Hepatocyte (in vitro differentiated cells): ENCODE data around the gene ZNF341. TPM values are rescaled to one million over a fixed set of nuclear protein-coding genes. Genes with fewer than 3 reads are reported as not detected.
A peak's percentile ranks its signal among the peaks of the same experiment; 100 is the strongest.

Experiments
- DNase-seq: peaks from one replicate; pipeline ENCODE4 v3.0.0-alpha.2; 2016; ENCODE audit warnings: low spot score
- H2AFZ ChIP-seq: fragments of 200-600 bp; sonication (generic); 2 replicates; pipeline ENCODE4 v1.6.0; 2016; ENCODE audit warnings: antibody characterized with exemption, mild to moderate bottlenecking
- H3K27ac ChIP-seq: fragments of 200-600 bp; sonication (generic); 2 replicates; pipeline ENCODE4 v1.5.1; 2016; ENCODE audit warnings: mild to moderate bottlenecking
- H3K27me3 ChIP-seq: fragments of 200-600 bp; sonication (generic); 2 replicates; pipeline ENCODE4 v1.6.1; 2016
- H3K36me3 ChIP-seq: fragments of 200-600 bp; sonication (generic); replicated peaks from 2 replicates; pipeline ENCODE4 v1.5.1; 2016; ENCODE audit warnings: low read depth; ENCODE audit not compliant: insufficient read depth
- H3K4me1 ChIP-seq: fragments of 200-600 bp; sonication (generic); 2 replicates; pipeline ENCODE4 v1.5.1; 2016; ENCODE audit warnings: mild to moderate bottlenecking, moderate library complexity; ENCODE audit not compliant: insufficient read depth
- H3K4me2 ChIP-seq: fragments of 200-600 bp; sonication (generic); 2 replicates; pipeline ENCODE4 v1.6.0; 2016
- H3K4me3 ChIP-seq: fragments of 200-600 bp; sonication (generic); 2 replicates; pipeline ENCODE4 v1.5.1; 2016; ENCODE audit warnings: mild to moderate bottlenecking
- H3K79me2 ChIP-seq: fragments of 200-600 bp; sonication (generic); 2 replicates; pipeline ENCODE4 v1.6.0; 2017; ENCODE audit warnings: mild to moderate bottlenecking
- H3K9me2 ChIP-seq: fragments of 200-600 bp; sonication (generic); replicated peaks from 2 replicates; pipeline ENCODE4 v1.6.0; 2017; ENCODE audit warnings: mild to moderate bottlenecking; ENCODE audit not compliant: insufficient read depth
- H3K9me3 ChIP-seq: fragments of 200-600 bp; sonication (generic); 2 replicates; pipeline ENCODE4 v1.5.1; 2016; ENCODE audit warnings: low read depth, mild to moderate bottlenecking
- H4K20me1 ChIP-seq: fragments of 200-600 bp; sonication (generic); 2 replicates; pipeline ENCODE4 v1.6.0; 2016; ENCODE audit warnings: mild to moderate bottlenecking; ENCODE audit not compliant: insufficient read depth, poor library complexity, severe bottlenecking
- EZH2 ChIP-seq: fragments of 200-600 bp; sonication (generic); IDR thresholded peaks from 2 replicates; pipeline ENCODE4 v1.6.1; 2016; ENCODE audit warnings: antibody characterized with exemption, mild to moderate bottlenecking, borderline replicate concordance
- EZH2phosphoT487 ChIP-seq: fragments of 200-600 bp; sonication (generic); IDR thresholded peaks from one replicate; pipeline ENCODE4 v1.6.1; 2018; ENCODE audit warnings: antibody characterized with exemption, mild to moderate bottlenecking, low read depth, moderate library complexity; ENCODE audit not compliant: unreplicated experiment, severe bottlenecking
- WGBS: methylation state at CpG from one replicate; pipeline ENCODE4 v1.1.6; 2016; ENCODE audit warnings: low lambda C conversion rate; ENCODE audit errors: missing lambda C conversion rate; 5-methylcytosine and 5-hydroxymethylcytosine counted together
- polyA plus RNA-seq: library from polyadenylated mRNA; unstranded; fragments of >200 nt; fragmentation: Nextera tagmentation; extraction: Ambion mirVana; gene quantifications from 2 replicates; pipeline ENCODE4 v1.2.1, GENCODE V29; 2016
- total RNA-seq: library from RNA; depleted of rRNA; stranded (reverse); fragments of >200 nt; gene quantifications from 2 replicates; pipeline ENCODE4 v1.2.3, GENCODE V29; 2014
- TF ChIP-seq, protein P1 (sequence below): fragments of 200-600 bp; sonication (generic); IDR thresholded peaks from 2 replicates; pipeline ENCODE4 v1.5.1; 2016; ENCODE audit warnings: antibody characterized with exemption, mild to moderate bottlenecking; ENCODE audit not compliant: poor library complexity

ZNF341 gene
- total and polyA plus RNA-seq, 2 experiments from 2014 or later = 2.3 to 3.6 TPM

DNA sequence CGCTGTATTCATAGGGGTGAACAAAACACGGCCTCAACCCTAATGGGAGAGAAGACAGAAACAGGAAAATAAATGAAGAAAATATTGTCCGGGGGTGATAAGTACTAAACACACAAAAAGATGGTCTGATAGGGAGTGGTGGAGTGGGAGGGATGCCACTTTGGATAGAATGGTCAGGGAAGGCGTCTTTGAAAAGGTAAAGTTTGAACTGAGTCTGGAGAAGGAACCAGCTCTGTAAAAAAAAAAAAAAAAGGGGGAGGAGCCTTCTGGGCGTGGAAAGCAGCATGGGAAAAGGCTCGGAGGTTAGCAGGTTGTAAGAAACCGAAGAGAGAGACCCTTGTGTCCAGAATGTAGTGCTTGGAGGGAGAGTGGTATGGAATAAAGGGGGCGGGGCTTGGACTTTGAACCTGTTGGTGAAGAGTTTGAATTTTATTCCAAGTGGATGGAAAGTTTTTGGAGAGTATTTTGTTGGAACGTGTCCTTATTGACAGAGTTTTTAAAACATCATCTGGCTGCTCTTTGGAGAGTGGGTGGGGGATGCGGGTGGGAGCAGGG is 81.2 kb downstream of the ZNF341 start:
- peak; percentile 83 for DNase-seq
- no peak overlapping the region for H2AFZ ChIP-seq
- TF ChIP-seq EZH2 (no peak), EZH2phosphoT487 (no peak)
- TF ChIP-seq, protein P1, sequence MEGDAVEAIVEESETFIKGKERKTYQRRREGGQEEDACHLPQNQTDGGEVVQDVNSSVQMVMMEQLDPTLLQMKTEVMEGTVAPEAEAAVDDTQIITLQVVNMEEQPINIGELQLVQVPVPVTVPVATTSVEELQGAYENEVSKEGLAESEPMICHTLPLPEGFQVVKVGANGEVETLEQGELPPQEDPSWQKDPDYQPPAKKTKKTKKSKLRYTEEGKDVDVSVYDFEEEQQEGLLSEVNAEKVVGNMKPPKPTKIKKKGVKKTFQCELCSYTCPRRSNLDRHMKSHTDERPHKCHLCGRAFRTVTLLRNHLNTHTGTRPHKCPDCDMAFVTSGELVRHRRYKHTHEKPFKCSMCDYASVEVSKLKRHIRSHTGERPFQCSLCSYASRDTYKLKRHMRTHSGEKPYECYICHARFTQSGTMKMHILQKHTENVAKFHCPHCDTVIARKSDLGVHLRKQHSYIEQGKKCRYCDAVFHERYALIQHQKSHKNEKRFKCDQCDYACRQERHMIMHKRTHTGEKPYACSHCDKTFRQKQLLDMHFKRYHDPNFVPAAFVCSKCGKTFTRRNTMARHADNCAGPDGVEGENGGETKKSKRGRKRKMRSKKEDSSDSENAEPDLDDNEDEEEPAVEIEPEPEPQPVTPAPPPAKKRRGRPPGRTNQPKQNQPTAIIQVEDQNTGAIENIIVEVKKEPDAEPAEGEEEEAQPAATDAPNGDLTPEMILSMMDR = no peak
- peak overlapping the region; percentile 91 for H3K4me2 ChIP-seq
- H3K27ac ChIP-seq = peak overlapping the region; percentile 99
- H3K79me2 ChIP-seq = peaks cover 66% of the 10 kb centered on the region
- no peaks in the 10 kb centered on the region for H3K9me2 ChIP-seq
- peak overlapping the region; percentile 83 for H3K4me3 ChIP-seq
- 41% methylated on average over 10 of the region's 10 CpGs for WGBS
- no peaks in the 10 kb centered on the region for H3K9me3 ChIP-seq
- H3K27me3 ChIP-seq = no peaks in the 10 kb centered on the region
- no peaks in the 10 kb centered on the region for H3K36me3 ChIP-seq
- H4K20me1 ChIP-seq = peaks cover 55% of the 10 kb centered on the region
- H3K4me1 ChIP-seq = peaks cover 35% of the 10 kb centered on the region

DNA sequence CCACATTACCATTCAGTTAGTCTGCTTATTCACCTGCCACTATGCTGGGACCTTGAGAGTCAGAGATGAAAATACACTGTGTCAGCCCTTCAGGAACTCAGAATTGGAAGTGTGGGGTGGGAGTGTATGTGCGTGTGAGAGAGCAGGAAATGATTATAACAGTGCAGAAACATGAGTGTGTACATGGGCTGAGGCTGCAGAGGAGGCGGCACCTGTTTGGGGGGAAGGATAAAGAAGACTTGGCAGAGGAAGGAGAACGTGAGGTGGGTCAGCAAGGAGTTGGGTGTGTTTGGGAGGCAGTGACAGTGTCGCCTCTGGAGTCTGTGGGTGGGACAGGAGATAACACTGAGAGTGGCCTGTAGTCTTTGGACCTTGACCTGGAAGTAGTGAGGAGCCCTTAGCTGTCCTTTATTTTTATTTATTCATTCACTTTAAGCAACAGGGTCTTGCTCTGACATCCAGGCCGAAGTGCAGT is 82.5 kb downstream of the ZNF341 start:
- peaks cover 79% of the 10 kb centered on the region for H3K79me2 ChIP-seq

DNA sequence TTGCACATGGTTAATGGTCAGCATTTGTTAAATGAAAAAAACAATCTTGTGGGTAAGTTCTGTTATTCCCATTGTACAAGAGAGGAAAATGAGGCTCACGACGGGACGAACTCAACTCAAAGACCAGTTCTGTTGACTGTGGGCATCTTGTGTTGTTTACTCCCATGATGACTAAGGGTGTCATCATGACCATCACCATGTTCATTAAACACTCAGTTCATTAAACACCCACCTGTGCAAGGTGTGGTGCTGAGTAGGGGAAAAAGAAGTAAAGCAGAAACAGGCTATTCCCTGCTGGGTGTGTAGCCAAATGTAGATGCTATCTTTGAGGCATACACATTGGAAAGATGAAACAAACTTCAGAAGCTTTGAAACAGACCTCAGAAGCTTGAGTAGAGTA is 83.9 kb downstream of the ZNF341 start:
- no peaks in the 10 kb centered on the region for H3K36me3 ChIP-seq
- H3K4me2 ChIP-seq = no peak overlapping the region
- TF ChIP-seq, protein P1 = no peak
- no peak for TF ChIP-seq EZH2phosphoT487
- TF ChIP-seq EZH2 = no peak
- no peaks in the 10 kb centered on the region for H3K9me3 ChIP-seq
- DNase-seq = no peak
- H3K4me1 ChIP-seq = peaks cover 35% of the 10 kb centered on the region
- H3K79me2 ChIP-seq = peaks cover 93% of the 10 kb centered on the region
- peaks cover 82% of the 10 kb centered on the region for H4K20me1 ChIP-seq
- 94% methylated on average over 3 of the region's 3 CpGs for WGBS
- no peak overlapping the region for H3K27ac ChIP-seq
- no peaks in the 10 kb centered on the region for H3K9me2 ChIP-seq
- H2AFZ ChIP-seq = no peak overlapping the region
- H3K27me3 ChIP-seq = no peaks in the 10 kb centered on the region
- H3K4me3 ChIP-seq = no peak overlapping the region

More for the DNA sequence above, 82.5 kb downstream of the ZNF341 start:
- TF ChIP-seq, protein P1 = no peak
- no peak for TF ChIP-seq EZH2
- no peak for TF ChIP-seq EZH2phosphoT487
- H3K4me3 ChIP-seq = no peak overlapping the region
- H4K20me1 ChIP-seq = peaks cover 68% of the 10 kb centered on the region
- peaks cover 35% of the 10 kb centered on the region for H3K4me1 ChIP-seq
- H3K9me3 ChIP-seq = no peaks in the 10 kb centered on the region
- peak overlapping the region; percentile 99 for H3K27ac ChIP-seq
- DNase-seq = no peak
- H3K36me3 ChIP-seq = no peaks in the 10 kb centered on the region
- H3K9me2 ChIP-seq = no peaks in the 10 kb centered on the region
- H2AFZ ChIP-seq = no peak overlapping the region
- H3K27me3 ChIP-seq = no peaks in the 10 kb centered on the region
- H3K4me2 ChIP-seq = peak overlapping the region; percentile 91
- 66% methylated on average over 5 of the region's 5 CpGs for WGBS
